HepG2 (cell line): ENCODE results near the gene TP53. TPM values are rescaled to one million over a fixed set of nuclear protein-coding genes. Genes with fewer than 3 reads are reported as not detected.
A peak's percentile ranks its signal among the peaks of the same experiment; 100 is the strongest.

ENCODE experiments used
- ATAC-seq: fragments of 200-7000 bp; cut with Tn5 transposase; 3 replicates; pipeline ENCODE4 v1.9.1; 2020; ENCODE audit warnings: mild to moderate bottlenecking, moderate library complexity
- BruUV-seq: library from RNA; stranded (reverse); fragments of 400-500 nt; replicated peaks from 2 replicates; lab custom pipeline; 2021; lab: Mats Ljungman, UMichigan
- CTCF ChIA-PET: fragments of 300-600 bp; formaldehyde crosslinking; extraction: SDS; loops from one replicate; lab custom pipeline; 2021; ENCODE audit warnings: low total read pairs, inconsistent platforms, low intra/inter-chr PET ratio; lab: Yijun Ruan, JAX
- POLR2A ChIA-PET: fragments of 350-600 bp; sonication (Branson Sonifier 250); formaldehyde crosslinking; loops from one replicate; lab custom pipeline; 2020; ENCODE audit warnings: antibody characterized with exemption, inconsistent platforms; lab: Yijun Ruan, JAX
- DNase-seq: peaks from one replicate; pipeline ENCODE4 v3.0.0-alpha.2; 2015; ENCODE audit warnings: low spot score
- FAIRE-seq: peaks from 3 replicates; lab custom pipeline; 2011; peaks lifted over from hg19 to GRCh38; lab: Jason Lieb, UNC
- H2AFZ ChIP-seq: one replicate; pipeline ENCODE4 v1.6.1; 2011; ENCODE audit warnings: low read length, inconsistent platforms
- H3K27ac ChIP-seq: fragments of 300-600 bp; 3 replicates; pipeline ENCODE4 v1.8.0; 2011; ENCODE audit warnings: mixed run types, mild to moderate bottlenecking, mixed read lengths, low read length, inconsistent platforms; ENCODE audit not compliant: insufficient read depth; ENCODE audit errors: extremely low read length
- H3K27me3 ChIP-seq, 2 experiments: fragments of 200-600 bp in 1 of 2; 2 replicates in 1 of 2; 3 replicates in 1 of 2; pipeline versions ENCODE4 v1.6.0 to v1.8.0; 2011; ENCODE audit warnings: low read length in 2 of 2, mild to moderate bottlenecking in 2 of 2, moderate library complexity in 2 of 2, inconsistent platforms in 1 of 2; ENCODE audit not compliant: insufficient read depth in 2 of 2, control insufficient read depth in 1 of 2
- H3K36me3 ChIP-seq, 2 experiments: fragments of 200-600 bp in 1 of 2; replicated peaks in 1 of 2; 2 replicates in 1 of 2; 3 replicates in 1 of 2; pipeline versions ENCODE4 v1.5.1 to v1.8.0; 2011; ENCODE audit warnings: low read length in 2 of 2, inconsistent platforms in 1 of 2; ENCODE audit not compliant: insufficient read depth in 2 of 2, control insufficient read depth in 1 of 2
- H3K4me1 ChIP-seq: 2 replicates; pipeline ENCODE4 v1.5.1; 2012; ENCODE audit warnings: low read length, inconsistent platforms; ENCODE audit not compliant: insufficient read depth
- H3K4me2 ChIP-seq: 2 replicates; pipeline ENCODE4 v1.6.0; 2011; ENCODE audit warnings: low read depth, low read length, inconsistent platforms
- H3K4me3 ChIP-seq, 3 experiments: fragments of 200-600 bp in 1 of 3; sonication (generic), shearing (Covaris generic) in 1 of 3; replicated peaks in 1 of 3; 2 replicates each; pipeline ENCODE4 v1.5.1; 2011 to 2016; ENCODE audit warnings: low read length in 3 of 3, inconsistent platforms in 2 of 3, low read depth in 2 of 3, mild to moderate bottlenecking in 2 of 3, control low read depth in 1 of 3, mixed read lengths in 1 of 3; ENCODE audit not compliant: insufficient read depth in 1 of 3
- H3K79me2 ChIP-seq: one replicate; pipeline ENCODE4 v1.6.1; 2011; ENCODE audit warnings: low read length, inconsistent platforms; ENCODE audit not compliant: insufficient read depth
- H3K9ac ChIP-seq: 2 replicates; pipeline ENCODE4 v1.6.0; 2011; ENCODE audit warnings: mild to moderate bottlenecking, low read depth, low read length, inconsistent platforms; ENCODE audit not compliant: insufficient read depth
- H3K9me3 ChIP-seq: 2 replicates; pipeline ENCODE4 v1.5.1; 2012; ENCODE audit warnings: mild to moderate bottlenecking, low read length
- H4K20me1 ChIP-seq: 2 replicates; pipeline ENCODE4 v1.6.0; 2011; ENCODE audit warnings: inconsistent platforms, mild to moderate bottlenecking, low read length, moderate library complexity; ENCODE audit not compliant: insufficient read depth
- FOSL2 ChIP-seq: sonication (generic); formaldehyde crosslinking; IDR thresholded peaks from 2 replicates; pipeline ENCODE4 v1.4.0; 2020; ENCODE audit warnings: missing genetic modification reagents
- HMGA1 ChIP-seq: sonication (generic); formaldehyde crosslinking; conservative IDR thresholded peaks from 2 replicates; pipeline ENCODE4 v1.4.0; 2020; ENCODE audit warnings: missing genetic modification reagents
- HNF4A ChIP-seq: sonication (generic); formaldehyde crosslinking; IDR thresholded peaks from 2 replicates; pipeline ENCODE4 v1.4.0; 2020; ENCODE audit warnings: missing genetic modification reagents
- IKZF1 ChIP-seq: fragments of 450-650 bp; IDR thresholded peaks from 2 replicates; pipeline ENCODE4 v1.7.1; 2016
- KDM1A ChIP-seq: IDR thresholded peaks from 2 replicates; pipeline ENCODE4 v1.6.1; 2016; ENCODE audit warnings: missing compliant biosample characterization
- NFE2L1 ChIP-seq: sonication (generic); formaldehyde crosslinking; IDR thresholded peaks from 2 replicates; pipeline ENCODE4 v1.4.0; 2020; ENCODE audit warnings: missing genetic modification reagents, mild to moderate bottlenecking, borderline replicate concordance
- RARA ChIP-seq: IDR thresholded peaks from 2 replicates; pipeline ENCODE4 v1.6.1; 2016; ENCODE audit warnings: missing genetic modification reagents, missing compliant biosample characterization
- RBFOX2 ChIP-seq: fragments of 200-400 bp; formaldehyde crosslinking; IDR thresholded peaks from 2 replicates; pipeline ENCODE4 v1.6.1; 2017; ENCODE audit warnings: low read depth, mild to moderate bottlenecking, low read length
- SAP130 ChIP-seq: IDR thresholded peaks from 2 replicates; pipeline ENCODE4 v1.6.1; 2016; ENCODE audit warnings: low read depth
- ZMYM3 ChIP-seq: sonication (generic); formaldehyde crosslinking; IDR thresholded peaks from 2 replicates; pipeline ENCODE4 v1.5.1; 2020; ENCODE audit warnings: mild to moderate bottlenecking, missing genetic modification reagents
- ZNF121 ChIP-seq: sonication (generic); formaldehyde crosslinking; IDR thresholded peaks from 2 replicates; pipeline ENCODE4 v1.5.0; 2020; ENCODE audit warnings: mild to moderate bottlenecking, missing genetic modification reagents
- ZNF253 ChIP-seq: sonication (generic); formaldehyde crosslinking; IDR thresholded peaks from 2 replicates; pipeline ENCODE4 v1.8.0; 2022; ENCODE audit warnings: mild to moderate bottlenecking, missing genetic modification reagents, borderline replicate concordance
- ZNF256 ChIP-seq: sonication (generic); formaldehyde crosslinking; conservative IDR thresholded peaks from 2 replicates; pipeline ENCODE4 v1.4.0; 2020; ENCODE audit warnings: missing genetic modification reagents
- ZNF775 ChIP-seq: sonication (generic); formaldehyde crosslinking; IDR thresholded peaks from 2 replicates; pipeline ENCODE4 v1.4.0; 2020; ENCODE audit warnings: missing genetic modification reagents, mild to moderate bottlenecking, moderate library complexity, borderline replicate concordance
- ZNF83 ChIP-seq: sonication (generic); formaldehyde crosslinking; IDR thresholded peaks from 2 replicates; pipeline ENCODE4 v1.4.0; 2020; ENCODE audit warnings: missing genetic modification reagents, mild to moderate bottlenecking, borderline replicate concordance
- WGBS: methylation state at CpG from one replicate; pipeline ENCODE4 v1.1.6; 2017; ENCODE audit warnings: low lambda C conversion rate; 5-methylcytosine and 5-hydroxymethylcytosine counted together
- in situ Hi-C: cut with HindIII; loops from 2 replicates; pipeline ENCODE4 v1.10.0; 2017; ENCODE audit warnings: low pct_unique_long_range_greater_than_20kb; ENCODE audit not compliant: extremely low pct_ligation_motif_present
- intact Hi-C: fragments of 100-400 bp; cut with micrococcal nuclease; formaldehyde crosslinking; loops from one replicate; pipeline ENCODE4 v1.10.0; 2022; ENCODE audit not compliant: unreplicated experiment
- polyA plus RNA-seq, 8 experiments: library from polyadenylated mRNA; depleted of rRNA in 3 of 8; stranded (reverse) in 7 of 8; unstranded in 1 of 8; fragments of >200 nt; fragmentation: Illumina TruSeq in 4 of 8; extraction: Trizol in 4 of 8; gene quantifications; 2 replicates each; pipeline versions ENCODE4 v1.2.1 to v1.2.3, GENCODE V29; 2011 to 2016; ENCODE audit warnings: low read depth in 4 of 8, missing spikeins in 1 of 8, mixed read lengths in 1 of 8; ENCODE audit not compliant: insufficient read depth in 1 of 8
- total RNA-seq, 5 experiments: library from RNA; depleted of rRNA; stranded (reverse); fragments of >200 nt; fragmentation: Illumina TruSeq; extraction: Trizol; gene quantifications; 2 replicates each; pipeline ENCODE4 v1.2.3, GENCODE V29; 2016; ENCODE audit warnings: low read depth in 1 of 5
- TF ChIP-seq, protein P1 (sequence below): sonication (generic); formaldehyde crosslinking; IDR thresholded peaks from 2 replicates; pipeline ENCODE4 v1.9.0; 2022; ENCODE audit warnings: low read depth, missing genetic modification reagents
- TF ChIP-seq, protein P2 (sequence below): sonication (generic); formaldehyde crosslinking; IDR thresholded peaks from 2 replicates; pipeline ENCODE4 v1.8.0; 2022; ENCODE audit warnings: missing genetic modification reagents, low read depth, mild to moderate bottlenecking, borderline replicate concordance
- TF ChIP-seq, protein P3 (sequence below): sonication (generic); formaldehyde crosslinking; IDR thresholded peaks from 2 replicates; pipeline ENCODE4 v1.4.0; 2020; ENCODE audit warnings: mild to moderate bottlenecking, missing genetic modification reagents
- TF ChIP-seq, protein P4 (sequence below): sonication (generic); formaldehyde crosslinking; IDR thresholded peaks from 2 replicates; pipeline ENCODE4 v1.4.0; 2020; ENCODE audit warnings: missing genetic modification reagents, borderline replicate concordance

Gene TP53
- total and polyA plus RNA-seq, 2 of the 13 experiments (the other 11 are each of a cell fraction or from before 2014, with no cell fraction given), result 17.1 to 29.9 TPM

DNA sequence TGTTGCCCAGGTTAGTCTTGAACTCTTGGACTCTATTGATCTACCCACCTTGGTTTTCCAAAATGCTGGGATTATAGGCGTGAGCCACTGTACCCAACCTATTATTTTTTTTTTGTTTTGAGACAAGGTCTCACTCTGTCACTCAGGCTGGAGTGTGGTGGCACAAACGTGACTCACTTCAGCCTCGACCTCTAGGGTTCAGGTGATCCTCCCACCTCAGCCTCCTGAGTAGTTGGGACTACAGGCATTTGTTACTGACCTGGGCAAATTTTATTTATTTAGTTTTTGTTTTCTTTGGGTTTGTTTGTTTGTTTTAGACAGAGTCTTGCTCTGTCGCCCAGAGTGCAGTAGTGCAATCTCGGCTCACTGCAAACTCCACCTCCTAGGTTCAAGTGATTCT is 63.6 kb downstream of the TP53 start (continued):
- TF ChIP-seq HNF4A (CRISPR knock-in tag) (peak; percentile 23; the same call in 1 of the 2 replicates), KDM1A (CRISPR knock-in tag) (0 out of 2 replicates have a peak, but pooled peaks have one; percentile 36), HMGA1 (CRISPR knock-in tag) (no peak), NFE2L1 (CRISPR knock-in tag) (no peak), FOSL2 (CRISPR knock-in tag) (peak; percentile 58; the same call in 1 of the 2 replicates), ZMYM3 (CRISPR knock-in tag) (peak; percentile 72; the same call in 1 of the 2 replicates), RARA (CRISPR knock-in tag) (peak; percentile 23; the same call in 1 of the 2 replicates), ZNF775 (CRISPR knock-in tag) (no peak)
- TF ChIP-seq, protein P1, sequence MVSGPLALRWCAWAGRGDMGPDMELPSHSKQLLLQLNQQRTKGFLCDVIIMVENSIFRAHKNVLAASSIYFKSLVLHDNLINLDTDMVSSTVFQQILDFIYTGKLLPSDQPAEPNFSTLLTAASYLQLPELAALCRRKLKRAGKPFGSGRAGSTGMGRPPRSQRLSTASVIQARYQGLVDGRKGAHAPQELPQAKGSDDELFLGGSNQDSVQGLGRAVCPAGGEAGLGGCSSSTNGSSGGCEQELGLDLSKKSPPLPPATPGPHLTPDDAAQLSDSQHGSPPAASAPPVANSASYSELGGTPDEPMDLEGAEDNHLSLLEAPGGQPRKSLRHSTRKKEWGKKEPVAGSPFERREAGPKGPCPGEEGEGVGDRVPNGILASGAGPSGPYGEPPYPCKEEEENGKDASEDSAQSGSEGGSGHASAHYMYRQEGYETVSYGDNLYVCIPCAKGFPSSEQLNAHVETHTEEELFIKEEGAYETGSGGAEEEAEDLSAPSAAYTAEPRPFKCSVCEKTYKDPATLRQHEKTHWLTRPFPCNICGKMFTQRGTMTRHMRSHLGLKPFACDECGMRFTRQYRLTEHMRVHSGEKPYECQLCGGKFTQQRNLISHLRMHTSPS, result peak; percentile 37; the same call in 1 of the 2 replicates
- TF ChIP-seq, protein P2, sequence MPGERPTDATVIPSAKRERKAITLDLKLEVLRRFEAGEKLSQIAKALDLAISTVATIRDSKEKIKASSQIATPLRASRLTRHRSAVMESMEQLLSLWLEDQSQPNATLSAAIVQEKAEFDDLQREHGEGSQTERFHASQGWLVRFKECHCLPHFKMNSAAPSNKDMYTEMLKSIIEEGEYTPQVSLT (CRISPR knock-in tag), result no peak

DNA sequence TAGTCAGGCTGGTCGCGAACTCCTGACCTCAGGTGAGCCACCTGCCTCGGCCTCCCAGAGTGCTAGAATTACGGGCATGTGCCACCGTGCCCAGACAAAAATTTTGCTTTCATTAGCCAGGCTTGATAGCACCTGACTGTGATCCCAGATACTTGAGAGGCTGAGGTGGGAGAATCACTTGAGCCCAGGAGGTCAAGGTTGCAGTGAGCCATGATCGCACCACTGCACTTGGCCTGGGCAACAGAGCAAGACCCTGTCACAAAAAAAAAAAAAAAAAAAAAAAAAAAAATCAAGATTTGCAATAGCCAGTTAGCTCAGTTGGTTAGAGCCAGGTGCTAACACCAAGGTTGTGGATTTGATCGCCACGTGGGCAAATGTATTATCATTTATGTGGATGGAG is 66.5 kb downstream of the TP53 start:
- 88% methylated on average over 8 of the region's 8 CpGs for WGBS
- Histone ChIP-seq H4K20me1 (no peaks in the 10 kb centered on the region), H3K27me3 (no peaks in the 10 kb centered on the region), H3K9me3 (no peaks in the 10 kb centered on the region), H3K27ac (no peak overlapping the region), H2AFZ (no peak overlapping the region), H3K36me3 (no peaks in the 10 kb centered on the region), H3K4me2 (no peak overlapping the region), H3K79me2 (no peaks in the 10 kb centered on the region), H3K4me3 (no peak overlapping the region), H3K9ac (no peak overlapping the region), H3K4me1 (peaks cover 39% of the 10 kb centered on the region)
- POLR2A ChIA-PET, result interaction anchor here (0.6 kb wide), 1 partner anchor 8 kb away, joined by 3 read pairs; no protein-coding TSS in a partner anchor
- CTCF ChIA-PET, result no interaction called here
- no TSS peak for BruUV-seq
- intact Hi-C loops, result no loop called here
- DNase-seq (no peak), FAIRE-seq (no peak), ATAC-seq (no peak)
- in situ Hi-C loops, result no loop called here
- TF ChIP-seq, protein P3, sequence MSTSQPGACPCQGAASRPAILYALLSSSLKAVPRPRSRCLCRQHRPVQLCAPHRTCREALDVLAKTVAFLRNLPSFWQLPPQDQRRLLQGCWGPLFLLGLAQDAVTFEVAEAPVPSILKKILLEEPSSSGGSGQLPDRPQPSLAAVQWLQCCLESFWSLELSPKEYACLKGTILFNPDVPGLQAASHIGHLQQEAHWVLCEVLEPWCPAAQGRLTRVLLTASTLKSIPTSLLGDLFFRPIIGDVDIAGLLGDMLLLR (CRISPR knock-in tag), result no peak
- no peak for TF ChIP-seq IKZF1
- TF ChIP-seq ZNF253 (CRISPR knock-in tag), result no peak
- no peak for TF ChIP-seq SAP130 (CRISPR knock-in tag)
- TF ChIP-seq ZNF121 (CRISPR knock-in tag), result peak; percentile 45; the same call in 1 of the 2 replicates
- no peak for TF ChIP-seq ZNF256 (CRISPR knock-in tag)
- TF ChIP-seq, protein P4, sequence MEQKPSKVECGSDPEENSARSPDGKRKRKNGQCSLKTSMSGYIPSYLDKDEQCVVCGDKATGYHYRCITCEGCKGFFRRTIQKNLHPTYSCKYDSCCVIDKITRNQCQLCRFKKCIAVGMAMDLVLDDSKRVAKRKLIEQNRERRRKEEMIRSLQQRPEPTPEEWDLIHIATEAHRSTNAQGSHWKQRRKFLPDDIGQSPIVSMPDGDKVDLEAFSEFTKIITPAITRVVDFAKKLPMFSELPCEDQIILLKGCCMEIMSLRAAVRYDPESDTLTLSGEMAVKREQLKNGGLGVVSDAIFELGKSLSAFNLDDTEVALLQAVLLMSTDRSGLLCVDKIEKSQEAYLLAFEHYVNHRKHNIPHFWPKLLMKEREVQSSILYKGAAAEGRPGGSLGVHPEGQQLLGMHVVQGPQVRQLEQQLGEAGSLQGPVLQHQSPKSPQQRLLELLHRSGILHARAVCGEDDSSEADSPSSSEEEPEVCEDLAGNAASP, result no peak
- TF ChIP-seq RBFOX2, result no peak
- TF ChIP-seq ZNF83 (CRISPR knock-in tag), result no peak
